ENCODE data around the gene PCBD1.

DNA sequence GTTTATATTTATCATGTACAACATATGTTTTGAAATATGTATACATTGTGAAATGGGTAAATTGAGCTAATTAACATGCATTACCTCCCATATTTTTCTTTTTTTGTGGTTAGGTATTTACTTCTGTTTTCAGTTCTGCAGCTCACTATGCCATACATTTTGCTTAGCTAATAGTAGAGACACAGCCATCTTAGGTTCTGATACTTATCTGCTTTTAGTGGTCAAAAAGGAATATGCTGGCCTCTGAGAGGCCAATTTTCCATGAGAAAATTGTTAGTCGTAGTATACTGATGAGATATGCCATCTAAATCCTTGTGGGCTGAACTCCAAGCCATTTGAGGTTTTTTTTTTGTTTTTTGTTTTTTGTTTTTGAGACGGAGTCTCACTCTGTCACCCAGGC, 41.6 kb downstream of the PCBD1 start:
- TF ChIP-seq, protein P1, sequence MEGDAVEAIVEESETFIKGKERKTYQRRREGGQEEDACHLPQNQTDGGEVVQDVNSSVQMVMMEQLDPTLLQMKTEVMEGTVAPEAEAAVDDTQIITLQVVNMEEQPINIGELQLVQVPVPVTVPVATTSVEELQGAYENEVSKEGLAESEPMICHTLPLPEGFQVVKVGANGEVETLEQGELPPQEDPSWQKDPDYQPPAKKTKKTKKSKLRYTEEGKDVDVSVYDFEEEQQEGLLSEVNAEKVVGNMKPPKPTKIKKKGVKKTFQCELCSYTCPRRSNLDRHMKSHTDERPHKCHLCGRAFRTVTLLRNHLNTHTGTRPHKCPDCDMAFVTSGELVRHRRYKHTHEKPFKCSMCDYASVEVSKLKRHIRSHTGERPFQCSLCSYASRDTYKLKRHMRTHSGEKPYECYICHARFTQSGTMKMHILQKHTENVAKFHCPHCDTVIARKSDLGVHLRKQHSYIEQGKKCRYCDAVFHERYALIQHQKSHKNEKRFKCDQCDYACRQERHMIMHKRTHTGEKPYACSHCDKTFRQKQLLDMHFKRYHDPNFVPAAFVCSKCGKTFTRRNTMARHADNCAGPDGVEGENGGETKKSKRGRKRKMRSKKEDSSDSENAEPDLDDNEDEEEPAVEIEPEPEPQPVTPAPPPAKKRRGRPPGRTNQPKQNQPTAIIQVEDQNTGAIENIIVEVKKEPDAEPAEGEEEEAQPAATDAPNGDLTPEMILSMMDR (conservative IDR thresholded peaks at IDR 0.05), result no peak
- no peak for TF ChIP-seq EZH2 (IDR thresholded peaks at IDR 0.05; ENCODE audit: low read depth)
